Measurements from ENCODE around the gene SARS1. TPM values are rescaled to one million over a fixed set of nuclear protein-coding genes. Genes with fewer than 3 reads are reported as not detected.

The SARS1 gene
- total RNA-seq, 2 experiments from 2014 or later = 277 to 290 TPM

DNA sequence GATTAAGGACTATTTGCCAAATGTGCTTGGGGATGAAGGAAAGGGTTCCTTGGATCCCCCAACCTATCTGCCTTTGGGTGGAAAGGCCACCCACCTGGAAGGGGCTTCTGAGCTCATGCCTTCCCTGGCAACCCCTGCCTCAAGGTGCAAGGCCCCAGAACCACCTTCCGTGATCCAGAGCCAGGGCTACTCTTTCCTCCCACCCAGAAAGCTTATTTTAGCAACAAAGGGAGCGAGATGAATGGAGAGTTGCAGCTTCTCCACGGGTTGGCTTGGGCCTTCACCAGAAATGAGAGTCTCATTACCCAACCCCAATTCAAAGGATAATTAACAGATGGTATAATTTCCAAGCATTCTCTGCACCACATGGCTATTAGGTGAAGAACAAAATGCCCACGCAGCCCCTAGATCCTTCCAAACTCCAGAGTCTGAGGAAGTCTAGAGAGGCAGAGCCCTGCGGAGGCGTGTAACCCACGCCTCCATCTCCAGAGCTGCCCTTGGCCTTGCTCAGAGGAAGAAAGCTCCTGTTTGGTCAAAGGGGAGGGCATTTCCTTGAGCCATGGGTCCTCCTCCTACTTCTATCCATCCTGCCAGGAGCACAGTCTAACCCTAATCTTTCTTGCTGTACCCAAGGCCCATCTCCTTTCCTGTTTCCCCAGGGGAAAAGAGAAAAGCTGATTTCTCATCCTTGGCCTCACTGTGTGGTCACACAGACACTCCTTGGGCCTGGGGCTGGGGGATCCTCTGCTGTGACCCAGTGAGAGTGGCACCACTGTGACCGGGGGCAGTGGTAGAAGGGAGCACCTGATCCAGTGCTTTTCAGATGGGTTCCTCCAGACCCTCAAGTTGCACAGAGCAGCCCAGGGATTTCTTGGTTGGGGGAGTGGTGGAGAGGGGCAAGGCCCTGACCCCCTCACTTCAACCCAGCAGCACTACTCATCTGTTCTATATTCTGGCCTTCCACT is 34.0 kb downstream of the SARS1 start:
- no TSS peak for BruUV-seq (replicated peaks)
- H3K4me2 ChIP-seq (ENCODE audit: low read length) = no peak overlapping the region
- no peak overlapping the region for H3K27ac ChIP-seq (ENCODE audit: low read depth, low read length, poor library complexity, severe bottlenecking)
- ChIA-PET CTCF (ENCODE audit: unreplicated experiment) (interaction anchor here (0.6 kb wide), 1 partner anchor 9 kb away, joined by 3 read pairs; no protein-coding TSS in a partner anchor), POLR2A (interaction anchor here (0.6 to 1.5 kb wide), 2 partner anchors 9 to 41 kb away, joined by 3 to 4 read pairs; no protein-coding TSS in a partner anchor)
- no peaks in the 10 kb centered on the region for H3K36me3 ChIP-seq (ENCODE audit: insufficient read depth, low read length)
- no peak overlapping the region for H2AFZ ChIP-seq (ENCODE audit: low read length)
- TF ChIP-seq, protein P1, sequence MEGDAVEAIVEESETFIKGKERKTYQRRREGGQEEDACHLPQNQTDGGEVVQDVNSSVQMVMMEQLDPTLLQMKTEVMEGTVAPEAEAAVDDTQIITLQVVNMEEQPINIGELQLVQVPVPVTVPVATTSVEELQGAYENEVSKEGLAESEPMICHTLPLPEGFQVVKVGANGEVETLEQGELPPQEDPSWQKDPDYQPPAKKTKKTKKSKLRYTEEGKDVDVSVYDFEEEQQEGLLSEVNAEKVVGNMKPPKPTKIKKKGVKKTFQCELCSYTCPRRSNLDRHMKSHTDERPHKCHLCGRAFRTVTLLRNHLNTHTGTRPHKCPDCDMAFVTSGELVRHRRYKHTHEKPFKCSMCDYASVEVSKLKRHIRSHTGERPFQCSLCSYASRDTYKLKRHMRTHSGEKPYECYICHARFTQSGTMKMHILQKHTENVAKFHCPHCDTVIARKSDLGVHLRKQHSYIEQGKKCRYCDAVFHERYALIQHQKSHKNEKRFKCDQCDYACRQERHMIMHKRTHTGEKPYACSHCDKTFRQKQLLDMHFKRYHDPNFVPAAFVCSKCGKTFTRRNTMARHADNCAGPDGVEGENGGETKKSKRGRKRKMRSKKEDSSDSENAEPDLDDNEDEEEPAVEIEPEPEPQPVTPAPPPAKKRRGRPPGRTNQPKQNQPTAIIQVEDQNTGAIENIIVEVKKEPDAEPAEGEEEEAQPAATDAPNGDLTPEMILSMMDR (conservative IDR thresholded peaks at IDR 0.05; ENCODE audit: low read length) = no peak
- no peak for TF ChIP-seq EZH2phosphoT487 (IDR thresholded peaks at IDR 0.05; ENCODE audit: borderline replicate concordance, low read depth, low read length)
- no peaks in the 10 kb centered on the region for H3K9me2 ChIP-seq (ENCODE audit: insufficient read depth, low read length)
- H3K9me3 ChIP-seq (ENCODE audit: low read length) = no peaks in the 10 kb centered on the region
- peaks cover 10% of the 10 kb centered on the region for H3K4me1 ChIP-seq (ENCODE audit: insufficient read depth, low read length, poor library complexity, severe bottlenecking)
- intact Hi-C loops (cut with micrococcal nuclease; ENCODE audit: unreplicated experiment) = no loop called here
- no peak for DNase-seq (ENCODE audit: low spot score)
- no peak overlapping the region for H3K4me3 ChIP-seq (ENCODE audit: low read depth, low read length, poor library complexity, severe bottlenecking)
- H4K20me1 ChIP-seq (ENCODE audit: insufficient read depth, low read length) = no peaks in the 10 kb centered on the region
- H3K79me2 ChIP-seq (ENCODE audit: insufficient read depth, low read depth, low read length) = no peaks in the 10 kb centered on the region

DNA sequence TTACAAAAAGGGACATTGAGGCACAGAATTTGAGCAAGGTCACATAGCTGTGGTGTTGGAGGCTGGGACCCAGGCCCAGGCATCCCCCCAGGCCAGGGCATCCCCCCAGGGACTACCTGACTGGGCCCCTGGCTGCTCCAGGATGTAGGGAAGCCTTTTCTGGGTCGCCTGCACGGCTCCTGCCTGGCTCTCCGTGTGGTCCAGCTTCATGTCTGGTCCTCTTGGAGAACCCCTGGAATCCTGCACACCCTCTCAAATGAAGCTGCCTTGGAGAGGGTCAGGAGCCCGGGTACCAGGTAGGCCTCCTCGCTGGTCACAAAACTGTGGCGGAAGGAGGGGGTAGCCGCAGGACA is 34.7 kb downstream of the SARS1 start:
- Histone ChIP-seq H3K27ac (ENCODE audit: low read depth, low read length, poor library complexity, severe bottlenecking) (no peak overlapping the region), H3K9me2 (ENCODE audit: insufficient read depth, low read length) (no peaks in the 10 kb centered on the region), H3K9me3 (ENCODE audit: low read length) (no peaks in the 10 kb centered on the region), H4K20me1 (ENCODE audit: insufficient read depth, low read length) (no peaks in the 10 kb centered on the region), H3K4me1 (ENCODE audit: insufficient read depth, low read length, poor library complexity, severe bottlenecking) (peaks cover 15% of the 10 kb centered on the region), H3K4me2 (ENCODE audit: low read length) (no peak overlapping the region), H3K36me3 (ENCODE audit: insufficient read depth, low read length) (no peaks in the 10 kb centered on the region), H2AFZ (ENCODE audit: low read length) (no peak overlapping the region), H3K79me2 (ENCODE audit: insufficient read depth, low read depth, low read length) (no peaks in the 10 kb centered on the region), H3K4me3 (ENCODE audit: low read depth, low read length, poor library complexity, severe bottlenecking) (no peak overlapping the region)
- intact Hi-C loops (cut with micrococcal nuclease; ENCODE audit: unreplicated experiment) = no loop called here
- BruUV-seq (replicated peaks) = no TSS peak
- ChIA-PET POLR2A (interaction anchor here (1.5 kb wide), 1 partner anchor 8 kb away, joined by 4 read pairs; no protein-coding TSS in a partner anchor), CTCF (ENCODE audit: unreplicated experiment) (no interaction called here)
- TF ChIP-seq, protein P1 (conservative IDR thresholded peaks at IDR 0.05; ENCODE audit: low read length) = no peak
- TF ChIP-seq EZH2phosphoT487 (IDR thresholded peaks at IDR 0.05; ENCODE audit: borderline replicate concordance, low read depth, low read length) = no peak
- DNase-seq (ENCODE audit: low spot score) = no peak
